ENCODE data around the gene NEUROD2. TPM values are rescaled to one million over a fixed set of nuclear protein-coding genes. Genes with fewer than 3 reads are reported as not detected.
A peak's percentile ranks its signal among the peaks of the same experiment; 100 is the strongest.

The NEUROD2 gene
- total RNA-seq, 4 donors from 2014 or later = not detected

DNA sequence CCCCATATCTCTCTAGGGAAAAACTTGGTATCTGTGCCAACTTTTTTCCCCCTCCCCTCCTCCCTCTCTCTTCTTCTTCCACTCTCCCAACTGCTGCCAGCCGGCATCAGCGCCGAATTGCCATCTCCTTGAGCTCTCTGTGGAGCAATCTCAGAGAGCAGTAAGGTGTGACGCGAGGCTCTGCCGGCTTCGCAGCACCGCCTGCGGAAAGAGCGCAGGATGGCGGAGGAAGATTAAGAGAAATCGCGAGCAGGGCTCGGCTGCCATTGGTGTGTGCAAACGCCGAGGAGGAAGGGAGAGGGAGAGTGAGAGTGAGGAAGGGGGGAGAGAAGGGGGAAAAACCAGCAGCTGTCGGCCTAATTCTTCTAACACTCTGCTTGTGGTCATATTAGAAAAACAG, 44.2 kb downstream of the NEUROD2 start:
- no peaks in the 10 kb centered on the region for H3K9me3 ChIP-seq
- H3K27me3 ChIP-seq = no peaks in the 10 kb centered on the region
- no peaks in the 10 kb centered on the region for H3K4me1 ChIP-seq
- no peak overlapping the region for H3K27ac ChIP-seq
- no peak overlapping the region for H3K4me3 ChIP-seq (replicated peaks in 1 of 3)
- WGBS, 2 donors = 17 to 33% methylated on average over 17 of the region's 17 CpGs
- peaks cover 2 to 6% of the 10 kb centered on the region in 2 donors for H3K36me3 ChIP-seq
- intact Hi-C loops (cut with DNase I) = no loop called here
- no peak for TF ChIP-seq POLR2A (IDR thresholded peaks at IDR 0.05)
- DNase-seq = peak; percentile 57 to 60

DNA sequence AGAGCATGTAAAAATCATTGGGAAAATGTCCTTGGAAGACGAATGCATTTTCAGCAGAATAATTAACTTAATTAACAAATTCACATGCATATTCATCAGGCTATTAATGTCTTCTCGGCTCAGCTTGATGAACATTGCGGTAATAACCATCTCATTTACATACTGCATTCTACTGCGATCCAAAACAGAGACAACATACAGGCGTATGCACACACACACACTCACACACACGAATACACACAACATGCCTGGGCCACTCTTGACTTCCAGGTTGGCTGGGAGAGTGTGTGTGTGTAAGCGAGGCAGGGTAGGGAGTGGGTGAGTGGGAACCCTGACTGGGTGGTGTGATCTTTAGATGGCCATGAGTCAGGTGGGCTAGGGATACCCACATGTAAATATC, 44.7 kb downstream of the NEUROD2 start:
- WGBS, 2 donors = 77 to 83% methylated on average over 7 of the region's 7 CpGs
- H3K4me1 ChIP-seq = no peaks in the 10 kb centered on the region
- no peak overlapping the region for H3K27ac ChIP-seq
- H3K9me3 ChIP-seq = no peaks in the 10 kb centered on the region
- no peak overlapping the region for H3K4me3 ChIP-seq (replicated peaks in 1 of 3)
- intact Hi-C loops (cut with DNase I) = no loop called here
- no peak for DNase-seq
- H3K36me3 ChIP-seq = peaks cover 2 to 6% of the 10 kb centered on the region in 2 donors
- no peaks in the 10 kb centered on the region for H3K27me3 ChIP-seq
- TF ChIP-seq CTCF (IDR thresholded peaks at IDR 0.05) (no peak), POLR2A (IDR thresholded peaks at IDR 0.05) (no peak)

GRCh38 chr17:39562395-39562794, 45.3 kb downstream of the NEUROD2 start:
- Histone ChIP-seq H3K9me3 (no peaks in the 10 kb centered on the region), H3K4me3 (replicated peaks in 1 of 3) (no peak overlapping the region), H3K36me3 (peaks cover 2 to 6% of the 10 kb centered on the region in 2 donors), H3K27ac (no peak overlapping the region), H3K4me1 (no peaks in the 10 kb centered on the region), H3K27me3 (no peaks in the 10 kb centered on the region)
- WGBS, 2 donors = 72 to 86% methylated on average over 1 of the region's 1 CpG
- intact Hi-C loops (cut with DNase I) = no loop called here
- TF ChIP-seq CTCF (IDR thresholded peaks at IDR 0.05) (no peak), POLR2A (IDR thresholded peaks at IDR 0.05) (no peak)
- no peak for DNase-seq

DNA sequence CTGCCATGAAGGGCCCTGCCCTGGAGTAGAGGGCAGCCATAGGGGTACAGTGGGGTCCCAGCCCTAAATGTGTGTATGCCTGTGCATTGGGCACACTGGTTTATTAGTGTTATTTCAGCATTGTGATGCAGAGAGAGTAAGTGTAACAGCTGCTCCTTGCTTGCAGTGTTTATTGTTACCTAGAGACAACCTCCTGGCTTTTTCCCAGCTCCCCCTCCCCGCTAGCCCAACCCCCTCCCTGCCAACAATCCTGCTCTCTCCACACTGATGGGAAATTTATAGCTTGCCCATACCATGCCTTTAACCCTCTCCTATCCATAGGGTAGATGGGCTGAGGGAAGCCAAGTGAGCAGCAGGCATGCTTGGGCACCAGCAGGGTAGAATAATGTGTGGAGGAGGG, 51.3 kb downstream of the NEUROD2 start:
- H3K9me3 ChIP-seq = no peaks in the 10 kb centered on the region
- no peaks in the 10 kb centered on the region for H3K4me1 ChIP-seq
- no peaks in the 10 kb centered on the region for H3K27me3 ChIP-seq
- 63 to 84% methylated on average over 1 of the region's 1 CpG for WGBS, 2 donors
- intact Hi-C loops (cut with DNase I) = no loop called here
- H3K36me3 ChIP-seq = peaks cover 12 to 22% of the 10 kb centered on the region in 2 donors
- H3K27ac ChIP-seq = no peak overlapping the region
- no peak for DNase-seq
- no peak overlapping the region for H3K4me3 ChIP-seq (replicated peaks in 1 of 3)
- TF ChIP-seq POLR2A (IDR thresholded peaks at IDR 0.05) = no peak

- Histone ChIP-seq H3K27ac (no peak overlapping the region), H3K36me3 (peaks cover 12 to 22% of the 10 kb centered on the region in 2 donors), H3K9me3 (no peaks in the 10 kb centered on the region), H3K4me3 (replicated peaks in 1 of 3) (no peak overlapping the region), H3K4me1 (no peaks in the 10 kb centered on the region), H3K27me3 (no peaks in the 10 kb centered on the region)
- intact Hi-C loops (cut with DNase I) = no loop called here
- no peak for DNase-seq
- TF ChIP-seq CTCF (IDR thresholded peaks at IDR 0.05) (no peak), POLR2A (IDR thresholded peaks at IDR 0.05) (no peak)
- 69 to 80% methylated on average over 2 of the region's 2 CpGs for WGBS, 2 donors
Observed at GRCh38 chr17:39555368-39555767, 52.4 kb downstream of the NEUROD2 start.

Other genes starting within 250 kb of the NEUROD2 start
- gene FBXL20, start 206.3 kb downstream of the NEUROD2 start, total RNA-seq = 10 to 100 TPM; 17.2 to 27.7 (median 22.2) TPM
- gene MED1, start 156.7 kb downstream of the NEUROD2 start, total RNA-seq = 10 to 100 TPM; 22.4 to 29.6 (median 25.0) TPM
- 10 to 100 TPM; 46.1 to 71.6 (median 50.6) TPM for gene CDK12, start 146.4 kb downstream of the NEUROD2 start, total RNA-seq
- 1 to 10 TPM in 1 of 4 donors, not detected in 3; 1.2 TPM for gene PPP1R1B, start 19.0 kb upstream of the NEUROD2 start, total RNA-seq
- 10 to 100 TPM; 44.5 to 73.6 (median 53.0) TPM for gene STARD3, start 29.2 kb upstream of the NEUROD2 start, total RNA-seq
- gene TCAP, start 57.4 kb upstream of the NEUROD2 start, total RNA-seq = 1 to 10 TPM in 3 of 4 donors, under 1 TPM in 1; 0.63 to 2.1 (median 1.5) TPM
- 1 to 10 TPM in 3 of 4 donors, not detected in 1; 1.1 to 3.3 (median 1.2) TPM for gene PNMT, start 60.5 kb upstream of the NEUROD2 start, total RNA-seq
- 10 to 100 TPM; 55.6 to 88.1 (median 72.7) TPM for gene PGAP3, start 80.1 kb upstream of the NEUROD2 start, total RNA-seq
- gene ERBB2, start 92.1 kb upstream of the NEUROD2 start, total RNA-seq = 100 to 1,000 TPM in 3 of 4 donors, 10 to 100 TPM in 1; 74.3 to 170 (median 139) TPM
- 100 to 1,000 TPM in 1 of 4 donors, 10 to 100 TPM in 3; 39.8 to 134 (median 70.3) TPM for gene MIEN1, start 122.6 kb upstream of the NEUROD2 start, total RNA-seq
- 10 to 100 TPM in 1 of 4 donors, 1 to 10 TPM in 3; 7.1 to 14.0 (median 8.7) TPM for gene GRB7, start 130.0 kb upstream of the NEUROD2 start, total RNA-seq

Data from thyroid gland (tissue), 4 donors.